H1 (cell line): ENCODE measurements around the gene NSUN4. TPM values are rescaled to one million over a fixed set of nuclear protein-coding genes. Genes with fewer than 3 reads are reported as not detected.

Experiments used
- CTCF ChIA-PET: fragments of 300-600 bp; sonication (Branson Sonifier 250); formaldehyde crosslinking; loops from one replicate; lab custom pipeline; 2021; ENCODE audit not compliant: partially characterized antibody; lab: Charles Lee
- POLR2A ChIA-PET: fragments of 300-600 bp; sonication (Branson Sonifier 250); formaldehyde crosslinking; loops from one replicate; lab custom pipeline; 2021; ENCODE audit warnings: inconsistent platforms; ENCODE audit not compliant: partially characterized antibody; lab: Charles Lee
- DNase-seq, 2 experiments: peaks; one replicate each; pipeline versions ENCODE4 v3.0.0 to v3.0.0-alpha.2; 2010 to 2022; ENCODE audit warnings: low spot score in 2 of 2, low read depth in 1 of 2, mixed read lengths in 1 of 2
- FAIRE-seq: peaks from 2 replicates; lab custom pipeline; 2011; peaks lifted over from hg19 to GRCh38; lab: Jason Lieb, UNC
- H2AFZ ChIP-seq: 2 replicates; pipeline ENCODE4 v1.8.1; 2012; ENCODE audit warnings: low read length, inconsistent platforms
- H2AK5ac ChIP-seq: 2 replicates; pipeline ENCODE4 v1.6.1; 2013; ENCODE audit warnings: low read depth, low read length
- H2BK120ac ChIP-seq: replicated peaks from 2 replicates; pipeline ENCODE3; 2013; ENCODE audit warnings: low read depth, low read length, inconsistent platforms
- H2BK12ac ChIP-seq: 2 replicates; pipeline ENCODE4 v1.6.1; 2013; ENCODE audit warnings: low read depth, low read length
- H2BK15ac ChIP-seq: 2 replicates; pipeline ENCODE4 v1.6.1; 2013; ENCODE audit warnings: low read length
- H2BK20ac ChIP-seq: 2 replicates; pipeline ENCODE4 v1.6.1; 2013; ENCODE audit warnings: low read length
- H2BK5ac ChIP-seq: 2 replicates; pipeline ENCODE4 v1.6.1; 2013; ENCODE audit warnings: low read depth, low read length
- H3K14ac ChIP-seq: 2 replicates; pipeline ENCODE4 v1.6.1; 2013; ENCODE audit warnings: inconsistent platforms; ENCODE audit not compliant: insufficient read length
- H3K18ac ChIP-seq: 2 replicates; pipeline ENCODE4 v1.6.1; 2013; ENCODE audit warnings: low read length; ENCODE audit errors: extremely low read depth
- H3K23ac ChIP-seq: 2 replicates; pipeline ENCODE4 v1.6.1; 2013; ENCODE audit warnings: inconsistent platforms; ENCODE audit not compliant: insufficient read length
- H3K23me2 ChIP-seq: 2 replicates; pipeline ENCODE4 v1.6.1; 2013; ENCODE audit warnings: low read depth, low read length
- H3K27ac ChIP-seq: 2 replicates; pipeline ENCODE4 v1.6.1; 2011; ENCODE audit warnings: low read depth, low read length, inconsistent platforms
- H3K27me3 ChIP-seq, 4 experiments: replicated peaks in 1 of 4; 1 replicate in 1 of 4; 2 replicates in 3 of 4; pipeline versions ENCODE4 v1.6.1 to v1.8.1; 2011 to 2013; ENCODE audit warnings: low read length in 3 of 4, mild to moderate bottlenecking in 3 of 4, inconsistent platforms in 2 of 4, mixed read lengths in 2 of 4, moderate library complexity in 1 of 4; ENCODE audit not compliant: control insufficient read depth in 3 of 4, insufficient read depth in 3 of 4; ENCODE audit errors: extremely low read depth in 1 of 4
- H3K36me3 ChIP-seq, 4 experiments: 2 replicates each; pipeline versions ENCODE4 v1.6.1 to v1.8.1; 2011 to 2013; ENCODE audit warnings: mild to moderate bottlenecking in 4 of 4, low read length in 3 of 4, moderate library complexity in 2 of 4, control low read depth in 1 of 4, inconsistent platforms in 1 of 4; ENCODE audit not compliant: insufficient read depth in 4 of 4, control insufficient read depth in 2 of 4
- H3K4ac ChIP-seq: replicated peaks from 2 replicates; pipeline ENCODE3; 2013; ENCODE audit warnings: low read length, low read depth, mixed read lengths, inconsistent platforms; ENCODE audit not compliant: insufficient read length
- H3K4me1 ChIP-seq, 4 experiments: replicated peaks in 1 of 4; 1 replicate in 1 of 4; 2 replicates in 3 of 4; pipeline versions ENCODE4 v1.6.1 to v1.8.1; 2011 to 2013; ENCODE audit warnings: low read length in 3 of 4, inconsistent platforms in 2 of 4, mixed read lengths in 1 of 4; ENCODE audit not compliant: insufficient read depth in 4 of 4, control insufficient read depth in 3 of 4
- H3K4me2 ChIP-seq, 2 experiments: 2 replicates each; pipeline versions ENCODE4 v1.6.1 to v1.8.1; 2011 to 2013; ENCODE audit warnings: low read depth in 2 of 2, low read length in 2 of 2, control low read depth in 1 of 2, inconsistent platforms in 1 of 2, mild to moderate bottlenecking in 1 of 2; ENCODE audit not compliant: insufficient read depth in 1 of 2
- H3K4me3 ChIP-seq, 4 experiments: fragments of 200-600, 300-600 bp in 1 of 4; sonication (generic), shearing (Covaris generic), sonication (Bioruptor Twin) in 1 of 4; 2 replicates each; pipeline versions ENCODE4 v1.5.1 to v1.8.1; 2011 to 2016; ENCODE audit warnings: low read length in 4 of 4, low read depth in 3 of 4, control low read depth in 2 of 4, inconsistent platforms in 2 of 4, mild to moderate bottlenecking in 2 of 4, mixed read lengths in 1 of 4, moderate library complexity in 1 of 4; ENCODE audit not compliant: insufficient read depth in 2 of 4; ENCODE audit errors: extremely low read depth in 1 of 4
- H3K56ac ChIP-seq: replicated peaks from 2 replicates; pipeline ENCODE3; 2013; ENCODE audit warnings: low read depth, mild to moderate bottlenecking, mixed read lengths, low read length, inconsistent platforms; ENCODE audit not compliant: insufficient read length
- H3K79me1 ChIP-seq: 2 replicates; pipeline ENCODE4 v1.6.1; 2013; ENCODE audit warnings: low read depth, low read length, control low read depth
- H3K79me2 ChIP-seq, 2 experiments: 2 replicates each; pipeline versions ENCODE4 v1.6.1 to v1.8.1; 2012 to 2013; ENCODE audit warnings: low read length in 2 of 2, mild to moderate bottlenecking in 2 of 2, inconsistent platforms in 1 of 2; ENCODE audit not compliant: insufficient read depth in 2 of 2, control insufficient read depth in 1 of 2
- H3K9ac ChIP-seq, 4 experiments: replicated peaks in 1 of 4; 1 replicate in 1 of 4; 2 replicates in 3 of 4; pipeline versions ENCODE4 v1.6.1 to v1.8.1; 2011 to 2013; ENCODE audit warnings: low read depth in 3 of 4, low read length in 3 of 4, control low read depth in 2 of 4, mild to moderate bottlenecking in 2 of 4, moderate library complexity in 2 of 4, inconsistent platforms in 1 of 4; ENCODE audit errors: extremely low read depth in 1 of 4
- H3K9me3 ChIP-seq, 2 experiments: 2 replicates each; pipeline versions ENCODE4 v1.6.1 to v1.8.1; 2012 to 2013; ENCODE audit warnings: mild to moderate bottlenecking in 2 of 2, moderate library complexity in 2 of 2, control low read depth in 1 of 2, inconsistent platforms in 1 of 2, low read depth in 1 of 2, low read length in 1 of 2, mixed read lengths in 1 of 2; ENCODE audit not compliant: insufficient read depth in 2 of 2
- H4K20me1 ChIP-seq, 2 experiments: replicated peaks in 1 of 2; 2 replicates each; pipeline versions ENCODE3 to v1.8.1; 2011 to 2013; ENCODE audit warnings: inconsistent platforms in 2 of 2, low read length in 2 of 2, mild to moderate bottlenecking in 1 of 2; ENCODE audit not compliant: insufficient read depth in 2 of 2, control insufficient read depth in 1 of 2
- H4K5ac ChIP-seq: 2 replicates; pipeline ENCODE4 v1.6.1; 2013; ENCODE audit warnings: low read length, low read depth, mixed read lengths, inconsistent platforms; ENCODE audit not compliant: insufficient read length
- H4K8ac ChIP-seq: 2 replicates; pipeline ENCODE4 v1.8.0; 2013; ENCODE audit warnings: mild to moderate bottlenecking, moderate library complexity, low read length, inconsistent platforms; ENCODE audit not compliant: insufficient read depth; ENCODE audit errors: extremely low read depth
- H4K91ac ChIP-seq: replicated peaks from 2 replicates; pipeline ENCODE3; 2013; ENCODE audit warnings: low read length, mixed read lengths, inconsistent platforms; ENCODE audit not compliant: insufficient read length
- CEBPB ChIP-seq: IDR thresholded peaks from 2 replicates; pipeline ENCODE4 v1.6.1; 2012; ENCODE audit warnings: low read depth, low read length
- JUN ChIP-seq: IDR thresholded peaks from 2 replicates; pipeline ENCODE4 v1.6.1; 2011; ENCODE audit warnings: low read depth, mild to moderate bottlenecking, improper control_type of control experiment, low read length
- PHF8 ChIP-seq: fragments of 200-600 bp; sonication (generic); conservative IDR thresholded peaks from 2 replicates; pipeline ENCODE4 v1.7.1; 2012; ENCODE audit warnings: low read depth, mild to moderate bottlenecking, inconsistent platforms, low read length, moderate library complexity
- POLR2A ChIP-seq, 2 experiments: IDR thresholded peaks; 1 replicate in 1 of 2; 2 replicates in 1 of 2; pipeline ENCODE4 v1.6.1; 2011; ENCODE audit warnings: low read depth in 2 of 2, low read length in 2 of 2, mild to moderate bottlenecking in 2 of 2; ENCODE audit errors: control extremely low read depth in 1 of 2
- POLR2AphosphoS5 ChIP-seq: IDR thresholded peaks from 2 replicates; pipeline ENCODE4 v1.6.1; 2011; ENCODE audit warnings: low read depth, low read length
- SP2 ChIP-seq: IDR thresholded peaks from 2 replicates; pipeline ENCODE4 v1.6.1; 2012; ENCODE audit warnings: mild to moderate bottlenecking, low read length, inconsistent platforms
- TAF1 ChIP-seq: IDR thresholded peaks from 2 replicates; pipeline ENCODE4 v1.6.1; 2011; ENCODE audit warnings: mild to moderate bottlenecking, low read depth, low read length
- TBP ChIP-seq: IDR thresholded peaks from 2 replicates; pipeline ENCODE4 v1.6.1; 2011; ENCODE audit warnings: low read depth, low read length, improper control_type of control experiment
- TEAD4 ChIP-seq: IDR thresholded peaks from 2 replicates; pipeline ENCODE4 v1.6.1; 2012; ENCODE audit warnings: low read depth, low read length, inconsistent platforms, mixed read lengths
- ZNF274 ChIP-seq: IDR thresholded peaks from 2 replicates; pipeline ENCODE4 v1.7.0; 2012; ENCODE audit warnings: low read length, borderline replicate concordance; ENCODE audit errors: extremely low read depth
- WGBS, 2 experiments: shearing (Covaris generic) in 1 of 2; methylation state at CpG; one replicate each; pipeline versions ENCODE4 v1.1.6 to v1.1.7; 2013 to 2015; ENCODE audit warnings: low lambda C conversion rate in 2 of 2, mixed read lengths in 2 of 2, inconsistent platforms in 1 of 2, low coverage in 1 of 2, missing lambda C conversion rate in 1 of 2; ENCODE audit not compliant: insufficient replicate concordance in 2 of 2, insufficient coverage in 1 of 2, insufficient read length in 1 of 2; ENCODE audit errors: extremely low coverage in 1 of 2, missing lambda C conversion rate in 1 of 2; 5-methylcytosine and 5-hydroxymethylcytosine counted together
- polyA plus RNA-seq, 7 experiments: library from polyadenylated mRNA; depleted of rRNA in 3 of 7; stranded (reverse) in 5 of 7; unstranded in 2 of 7; fragments of >200 nt in 5 of 7; fragments of 200-250 nt in 2 of 7; gene quantifications; 1 replicate in 5 of 7; 2 replicates in 1 of 7; 4 replicates in 1 of 7; pipeline versions ENCODE4 v1.2.1 to v1.2.3, GENCODE V29; 2011 to 2013; ENCODE audit warnings: missing spikeins in 2 of 7, mixed read lengths in 2 of 7
- total RNA-seq: library from RNA; stranded (reverse); fragmentation: NEBNext Ultra II Directional; extraction: Animal tissue kit (Norgen Biotek cat#: 25700); gene quantifications from 2 replicates; pipeline ENCODE4 v1.2.1, GENCODE V29; 2021
- TF ChIP-seq, protein P1 (sequence below), 3 experiments: IDR thresholded peaks; 1 replicate in 2 of 3; 2 replicates in 1 of 3; pipeline versions ENCODE4 v1.5.1 to v1.6.1; 2011; ENCODE audit warnings: low read length in 3 of 3, mild to moderate bottlenecking in 3 of 3, inconsistent platforms in 2 of 3, low read depth in 1 of 3, moderate library complexity in 1 of 3; ENCODE audit not compliant: insufficient read depth in 1 of 3; ENCODE audit errors: control extremely low read depth in 1 of 3
- TF ChIP-seq, protein P2 (sequence below): IDR thresholded peaks from 2 replicates; pipeline ENCODE4 v1.6.1; 2012; ENCODE audit warnings: inconsistent platforms

The NSUN4 gene
- total and polyA plus RNA-seq, 2 of the 8 experiments (the other 6 are each of a cell fraction or from before 2014, with no cell fraction given), result 9.7 to 15.7 TPM

- Histone ChIP-seq H4K8ac (no peak overlapping the region), H2BK12ac (no peak overlapping the region), H3K27ac (no peak overlapping the region), H3K9me3 (no peaks in the 10 kb centered on the region), H3K79me2 (peaks cover 0 to 10% of the 10 kb centered on the region in 2 experiments; a peak in 1 of 4 replicates), H3K23ac (no peak overlapping the region), H4K20me1 (peaks cover 1 to 4% of the 10 kb centered on the region in 2 experiments), H3K4me2 (no peak overlapping the region), H3K4me1 (peaks cover 9 to 26% (median 19%) of the 10 kb centered on the region in 4 experiments), H3K27me3 (no peaks in the 10 kb centered on the region), H3K9ac (no peak overlapping the region), H3K23me2 (no peaks in the 10 kb centered on the region; the same call in 1 of the 2 replicates), H3K14ac (no peak overlapping the region), H2AK5ac (no peak overlapping the region), H2BK20ac (no peak overlapping the region), H4K5ac (no peak overlapping the region), H3K4me3 (no peak overlapping the region), H2BK5ac (no peak overlapping the region), H2BK120ac (no peak overlapping the region), H3K18ac (no peak overlapping the region), H3K56ac (no peak overlapping the region), H3K4ac (no peak overlapping the region), H2AFZ (no peak overlapping the region), H3K79me1 (no peaks in the 10 kb centered on the region; the same call in 1 of the 2 replicates), H2BK15ac (no peak overlapping the region), H4K91ac (no peak overlapping the region), H3K36me3 (peaks cover 3 to 12% (median 4%) of the 10 kb centered on the region in 4 experiments; a peak in 5 of 8 replicates)
- WGBS, 2 experiments, result 94% methylated on average over 5 of the region's 5 CpGs; no CpG with 5 or more reads in 1 of the 2 experiments
- POLR2A ChIA-PET, result interaction anchor here (1.0 to 3.4 kb wide), 3 partner anchors 9 to 29 kb away, joined by 4 to 17 read pairs (median 4); partner anchors contain the start of gene FAAH
- FAIRE-seq, result no peak
- CTCF ChIA-PET, result interaction anchor here (0.6 to 25.3 kb wide), 9 partner anchors 8 to 1312 kb away, joined by 3 to 513 read pairs (median 4); partner anchors contain the start of gene FAAH
- DNase-seq, result no peak
- TF ChIP-seq, protein P1, sequence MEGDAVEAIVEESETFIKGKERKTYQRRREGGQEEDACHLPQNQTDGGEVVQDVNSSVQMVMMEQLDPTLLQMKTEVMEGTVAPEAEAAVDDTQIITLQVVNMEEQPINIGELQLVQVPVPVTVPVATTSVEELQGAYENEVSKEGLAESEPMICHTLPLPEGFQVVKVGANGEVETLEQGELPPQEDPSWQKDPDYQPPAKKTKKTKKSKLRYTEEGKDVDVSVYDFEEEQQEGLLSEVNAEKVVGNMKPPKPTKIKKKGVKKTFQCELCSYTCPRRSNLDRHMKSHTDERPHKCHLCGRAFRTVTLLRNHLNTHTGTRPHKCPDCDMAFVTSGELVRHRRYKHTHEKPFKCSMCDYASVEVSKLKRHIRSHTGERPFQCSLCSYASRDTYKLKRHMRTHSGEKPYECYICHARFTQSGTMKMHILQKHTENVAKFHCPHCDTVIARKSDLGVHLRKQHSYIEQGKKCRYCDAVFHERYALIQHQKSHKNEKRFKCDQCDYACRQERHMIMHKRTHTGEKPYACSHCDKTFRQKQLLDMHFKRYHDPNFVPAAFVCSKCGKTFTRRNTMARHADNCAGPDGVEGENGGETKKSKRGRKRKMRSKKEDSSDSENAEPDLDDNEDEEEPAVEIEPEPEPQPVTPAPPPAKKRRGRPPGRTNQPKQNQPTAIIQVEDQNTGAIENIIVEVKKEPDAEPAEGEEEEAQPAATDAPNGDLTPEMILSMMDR (IDR thresholded peaks at IDR 0.05; ENCODE audit: control extremely low read depth in 1 of 3, insufficient read depth in 1 of 3, low read depth in 1 of 3, low read length in 3 of 3), result no peak
- TF ChIP-seq TAF1 (no peak), JUN (no peak), TEAD4 (no peak), PHF8 (no peak), TBP (no peak), POLR2AphosphoS5 (no peak), SP2 (no peak), ZNF274 (no peak), POLR2A (IDR thresholded peaks at IDR 0.05; ENCODE audit: control extremely low read depth in 1 of 2, low read depth in 2 of 2, low read length in 2 of 2) (no peak), CEBPB (no peak)
- TF ChIP-seq, protein P2, sequence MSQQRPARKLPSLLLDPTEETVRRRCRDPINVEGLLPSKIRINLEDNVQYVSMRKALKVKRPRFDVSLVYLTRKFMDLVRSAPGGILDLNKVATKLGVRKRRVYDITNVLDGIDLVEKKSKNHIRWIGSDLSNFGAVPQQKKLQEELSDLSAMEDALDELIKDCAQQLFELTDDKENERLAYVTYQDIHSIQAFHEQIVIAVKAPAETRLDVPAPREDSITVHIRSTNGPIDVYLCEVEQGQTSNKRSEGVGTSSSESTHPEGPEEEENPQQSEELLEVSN, result no peak
Observed at GRCh38 chr1:46403916-46404315, 63.3 kb downstream of the NSUN4 start.
